Thoracic aorta (tissue), 2 donors: ENCODE data around the gene ZFAND3. TPM values are rescaled to one million over a fixed set of nuclear protein-coding genes. Genes with fewer than 3 reads are reported as not detected.

Experiments
- ATAC-seq: fragments of 150-250 bp; one replicate; pipeline ENCODE4 v1.8.0; 2017; ENCODE audit warnings: low read depth; ENCODE audit not compliant: insufficient number of reproducible peaks, low FRiP score
- DNase-seq: peaks from one replicate; pipeline ENCODE4 v3.0.0-alpha.2; 2020; ENCODE audit warnings: low spot score
- H3K27ac ChIP-seq, 2 donors: fragments of 200-600 bp; sonication (generic); 1 replicate in 1 of 2; 2 replicates in 1 of 2; pipeline ENCODE4 v1.5.1; 2016; ENCODE audit warnings: mild to moderate bottlenecking in 2 of 2, moderate library complexity in 2 of 2
- H3K27me3 ChIP-seq: fragments of 200-600 bp; sonication (generic); replicated peaks from 2 replicates; pipeline ENCODE4 v1.6.0; 2016; ENCODE audit warnings: mild to moderate bottlenecking; ENCODE audit not compliant: insufficient read depth
- H3K36me3 ChIP-seq: fragments of 200-600 bp; sonication (generic); one replicate; pipeline ENCODE4 v1.5.1; 2016
- H3K4me1 ChIP-seq, 2 donors: fragments of 200-600 bp; sonication (generic); 1 replicate in 1 of 2; 2 replicates in 1 of 2; pipeline versions ENCODE4 v1.5.1 to v1.6.0; 2016; ENCODE audit warnings: low read depth in 2 of 2, mild to moderate bottlenecking in 1 of 2; ENCODE audit not compliant: control insufficient read depth in 1 of 2
- H3K4me3 ChIP-seq: fragments of 200-600 bp; sonication (generic); 2 replicates; pipeline ENCODE4 v1.5.1; 2016; ENCODE audit warnings: mild to moderate bottlenecking
- H3K9me3 ChIP-seq: fragments of 200-600 bp; sonication (generic); 2 replicates; pipeline ENCODE4 v1.5.1; 2016
- CTCF ChIP-seq: fragments of 200-600 bp; sonication (generic); IDR thresholded peaks from one replicate; pipeline ENCODE4 v1.5.1; 2019; ENCODE audit warnings: antibody characterized with exemption
- total RNA-seq, 2 donors: library from RNA; depleted of rRNA; stranded (reverse); fragments of >200 nt; gene quantifications; one replicate each; pipeline versions ENCODE4 v1.1.0 to v1.2.3, GENCODE V29; 2016

ZFAND3 gene
- total RNA-seq, 2 donors from 2014 or later, result 45.4 to 56.2 TPM

GRCh38 chr6:38172739-38173410 lies 353.3 kb downstream of the ZFAND3 start:
- Histone ChIP-seq H3K27ac (no peak overlapping the region), H3K4me1 (peaks cover 0 to 5% of the 10 kb centered on the region in 2 donors), H3K4me3 (no peak overlapping the region), H3K36me3 (no peaks in the 10 kb centered on the region), H3K27me3 (no peaks in the 10 kb centered on the region), H3K9me3 (no peaks in the 10 kb centered on the region)
- no peak for TF ChIP-seq CTCF
- DNase-seq, result no peak
- no peak for ATAC-seq

GRCh38 chr6:38173909-38174308 lies 354.4 kb downstream of the ZFAND3 start:
- no peak for TF ChIP-seq CTCF
- DNase-seq (no peak), ATAC-seq (no peak)
- Histone ChIP-seq H3K9me3 (no peaks in the 10 kb centered on the region), H3K4me3 (no peak overlapping the region), H3K36me3 (no peaks in the 10 kb centered on the region), H3K4me1 (peaks cover 0 to 5% of the 10 kb centered on the region in 2 donors), H3K27ac (no peak overlapping the region), H3K27me3 (no peaks in the 10 kb centered on the region)

GRCh38 chr6:38174315-38174714 lies 354.8 kb downstream of the ZFAND3 start:
- no peak for DNase-seq
- TF ChIP-seq CTCF, result no peak
- H3K27me3 ChIP-seq, result no peaks in the 10 kb centered on the region
- no peaks in the 10 kb centered on the region for H3K36me3 ChIP-seq
- no peak overlapping the region for H3K27ac ChIP-seq
- H3K9me3 ChIP-seq, result no peaks in the 10 kb centered on the region
- peaks cover 0 to 5% of the 10 kb centered on the region in 2 donors for H3K4me1 ChIP-seq
- no peak overlapping the region for H3K4me3 ChIP-seq
- no peak for ATAC-seq

- TF ChIP-seq CTCF, result no peak
Observed at GRCh38 chr6:38174806-38175495, 355.4 kb downstream of the ZFAND3 start.

GRCh38 chr6:38175786-38176185 lies 356.3 kb downstream of the ZFAND3 start:
- H3K27ac ChIP-seq, result no peak overlapping the region
- DNase-seq (no peak), ATAC-seq (no peak)
- TF ChIP-seq CTCF, result no peak
- H3K4me3 ChIP-seq, result no peak overlapping the region
- H3K36me3 ChIP-seq, result no peaks in the 10 kb centered on the region
- no peaks in the 10 kb centered on the region for H3K9me3 ChIP-seq
- H3K27me3 ChIP-seq, result no peaks in the 10 kb centered on the region
- no peaks in the 10 kb centered on the region for H3K4me1 ChIP-seq

More at GRCh38 chr6:38174806-38175495, 355.4 kb downstream of the ZFAND3 start:
- Histone ChIP-seq H3K36me3 (no peaks in the 10 kb centered on the region), H3K27ac (no peak overlapping the region), H3K4me3 (no peak overlapping the region), H3K9me3 (no peaks in the 10 kb centered on the region), H3K27me3 (no peaks in the 10 kb centered on the region), H3K4me1 (peaks cover 0 to 5% of the 10 kb centered on the region in 2 donors)
- no peak for ATAC-seq
- no peak for DNase-seq
